Measurements from ENCODE around the gene TRAPPC12.

The TRAPPC12 gene

DNA sequence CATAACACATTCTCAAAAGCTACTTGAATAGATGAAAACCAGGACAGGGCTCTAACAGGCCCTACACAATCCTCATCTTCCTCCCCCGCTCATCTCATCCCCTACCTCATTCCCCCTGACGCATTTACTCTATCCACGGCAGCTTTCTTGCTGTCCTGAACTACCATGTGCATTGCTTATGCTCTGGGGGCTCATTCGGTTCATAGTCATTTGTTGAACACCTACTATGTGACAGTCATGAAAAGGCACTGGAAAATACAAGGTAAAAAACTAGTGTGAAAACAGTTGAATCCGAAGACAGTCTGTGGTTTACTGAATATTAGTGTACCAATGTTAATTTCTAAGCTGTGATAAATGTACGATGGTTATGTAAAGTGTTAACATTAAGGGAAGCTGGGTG is 2.7 kb upstream of the TRAPPC12 start:
- FAIRE-seq (no peak), DNase-seq (ENCODE audit: insufficient read length) (no peak)
- TF ChIP-seq POLR2A (IDR thresholded peaks at IDR 0.05; ENCODE audit: low read depth, low read length) (no peak; the same call in 1 of the 2 replicates), POLR2AphosphoS5 (IDR thresholded peaks at IDR 0.05; ENCODE audit: low read depth, low read length) (no peak), TAF1 (IDR thresholded peaks at IDR 0.05; ENCODE audit: borderline replicate concordance, low read depth, low read length) (no peak)

- no peak for DNase-seq (ENCODE audit: insufficient read length)
- TF ChIP-seq TAF1 (IDR thresholded peaks at IDR 0.05; ENCODE audit: borderline replicate concordance, low read depth, low read length) (no peak), POLR2AphosphoS5 (IDR thresholded peaks at IDR 0.05; ENCODE audit: low read depth, low read length) (no peak; the same call in 1 of the 2 replicates), POLR2A (IDR thresholded peaks at IDR 0.05; ENCODE audit: low read depth, low read length) (no peak; the same call in 1 of the 2 replicates)
- no peak for FAIRE-seq
These were observed 2.2 kb upstream of the TRAPPC12 start for GRCh38 chr2:3377279-3377611.

GRCh38 chr2:3377612-3378432 is 1.7 kb upstream of the TRAPPC12 start, which contains the start of gene EIPR1:
TSS of gene EIPR1 (minus strand) at chr2:3377818. CDS start at chr2:3377689, 129 bp downstream.
- TF ChIP-seq TAF1 (IDR thresholded peaks at IDR 0.05; ENCODE audit: borderline replicate concordance, low read depth, low read length), result peak; percentile 59; the same call in 1 of the 2 replicates
- peak; percentile 79 for TF ChIP-seq POLR2AphosphoS5 (IDR thresholded peaks at IDR 0.05; ENCODE audit: low read depth, low read length)
- peak; percentile 89; the same call in 1 of the 2 replicates for TF ChIP-seq POLR2A (IDR thresholded peaks at IDR 0.05; ENCODE audit: low read depth, low read length)
- DNase-seq (ENCODE audit: insufficient read length), result peak; percentile 90
- peak; percentile 81 for FAIRE-seq

- TF ChIP-seq POLR2AphosphoS5 (IDR thresholded peaks at IDR 0.05; ENCODE audit: low read depth, low read length) (no peak), TAF1 (IDR thresholded peaks at IDR 0.05; ENCODE audit: borderline replicate concordance, low read depth, low read length) (no peak), POLR2A (IDR thresholded peaks at IDR 0.05; ENCODE audit: low read depth, low read length) (no peak)
- FAIRE-seq (no peak), DNase-seq (ENCODE audit: insufficient read length) (no peak)
These were observed 201 bp upstream of the TRAPPC12 start for GRCh38 chr2:3379339-3379646.

GRCh38 chr2:3386448-3386958 is 7.0 kb downstream of the TRAPPC12 start:
- DNase-seq (ENCODE audit: insufficient read length) (no peak), FAIRE-seq (no peak)
- no peak for TF ChIP-seq TAF1 (IDR thresholded peaks at IDR 0.05; ENCODE audit: borderline replicate concordance, low read depth, low read length)

DNA sequence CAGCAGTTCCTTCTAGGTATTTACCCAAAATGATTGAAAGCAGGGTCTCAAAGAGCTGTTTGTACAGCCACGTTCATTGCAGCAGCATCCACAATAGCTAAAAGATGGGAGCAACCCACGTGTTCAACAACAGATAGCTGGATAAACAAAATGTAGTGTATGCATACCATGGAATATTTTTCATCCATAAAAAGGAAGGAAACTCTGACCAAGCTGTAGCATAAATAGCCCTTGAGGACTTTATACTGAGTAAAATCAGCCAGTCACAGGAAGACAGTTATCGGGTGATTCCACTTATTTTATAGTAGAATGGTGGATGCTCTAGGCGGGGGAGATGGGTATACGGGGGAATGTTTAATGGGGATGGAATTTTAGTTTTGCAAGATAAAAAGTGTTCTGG is 7.5 kb downstream of the TRAPPC12 start:
- TF ChIP-seq POLR2AphosphoS5 (IDR thresholded peaks at IDR 0.05; ENCODE audit: low read depth, low read length) (no peak), TAF1 (IDR thresholded peaks at IDR 0.05; ENCODE audit: borderline replicate concordance, low read depth, low read length) (no peak)
- no peak for DNase-seq (ENCODE audit: insufficient read length)
- FAIRE-seq, result no peak

DNA sequence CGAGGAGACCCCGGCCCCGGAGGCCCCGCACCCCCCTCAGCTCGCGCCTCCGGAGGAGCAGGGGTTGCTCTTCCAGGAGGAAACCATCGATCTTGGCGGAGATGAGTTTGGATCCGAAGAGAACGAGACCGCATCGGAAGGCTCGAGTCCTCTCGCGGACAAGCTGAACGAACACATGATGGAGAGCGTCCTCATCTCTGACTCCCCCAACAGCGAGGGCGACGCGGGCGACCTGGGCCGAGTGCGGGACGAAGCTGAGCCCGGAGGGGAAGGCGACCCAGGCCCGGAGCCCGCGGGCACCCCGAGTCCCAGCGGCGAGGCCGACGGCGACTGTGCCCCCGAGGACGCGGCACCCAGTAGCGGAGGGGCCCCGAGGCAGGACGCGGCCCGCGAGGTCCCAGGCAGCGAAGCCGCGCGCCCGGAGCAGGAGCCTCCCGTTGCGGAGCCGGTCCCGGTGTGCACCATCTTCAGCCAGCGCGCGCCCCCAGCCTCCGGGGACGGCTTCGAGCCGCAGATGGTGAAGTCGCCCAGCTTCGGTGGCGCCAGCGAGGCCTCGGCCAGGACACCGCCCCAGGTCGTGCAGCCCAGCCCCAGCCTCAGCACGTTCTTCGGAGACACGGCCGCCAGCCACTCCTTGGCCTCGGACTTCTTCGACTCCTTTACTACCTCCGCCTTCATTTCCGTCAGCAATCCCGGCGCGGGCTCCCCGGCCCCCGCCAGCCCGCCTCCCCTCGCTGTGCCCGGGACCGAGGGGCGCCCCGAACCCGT is 8.3 kb downstream of the TRAPPC12 start:
- no peak for FAIRE-seq
- no peak for TF ChIP-seq POLR2A (IDR thresholded peaks at IDR 0.05; ENCODE audit: low read depth, low read length)
- no peak for TF ChIP-seq POLR2AphosphoS5 (IDR thresholded peaks at IDR 0.05; ENCODE audit: low read depth, low read length)
- no peak for TF ChIP-seq TAF1 (IDR thresholded peaks at IDR 0.05; ENCODE audit: borderline replicate concordance, low read depth, low read length)
- DNase-seq (ENCODE audit: insufficient read length), result no peak

DNA sequence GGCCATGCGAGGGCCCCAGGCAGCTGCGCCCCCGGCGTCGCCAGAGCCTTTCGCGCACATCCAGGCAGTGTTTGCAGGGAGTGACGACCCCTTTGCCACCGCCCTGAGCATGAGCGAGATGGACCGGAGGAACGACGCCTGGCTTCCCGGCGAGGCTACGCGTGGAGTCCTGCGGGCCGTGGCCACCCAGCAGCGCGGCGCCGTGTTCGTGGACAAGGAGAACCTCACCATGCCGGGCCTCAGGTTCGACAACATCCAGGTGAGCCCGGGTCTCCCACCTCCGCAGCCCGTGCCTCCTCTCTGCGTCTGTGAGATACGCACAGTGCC is 8.9 kb downstream of the TRAPPC12 start:
- TF ChIP-seq POLR2AphosphoS5 (IDR thresholded peaks at IDR 0.05; ENCODE audit: low read depth, low read length) (no peak), POLR2A (IDR thresholded peaks at IDR 0.05; ENCODE audit: low read depth, low read length) (no peak), TAF1 (IDR thresholded peaks at IDR 0.05; ENCODE audit: borderline replicate concordance, low read depth, low read length) (no peak)
- DNase-seq (ENCODE audit: insufficient read length) (no peak), FAIRE-seq (no peak)

GRCh38 chr2:3389193-3389592 is 9.7 kb downstream of the TRAPPC12 start:
- TF ChIP-seq POLR2A (IDR thresholded peaks at IDR 0.05; ENCODE audit: low read depth, low read length) (no peak), TAF1 (IDR thresholded peaks at IDR 0.05; ENCODE audit: borderline replicate concordance, low read depth, low read length) (no peak), POLR2AphosphoS5 (IDR thresholded peaks at IDR 0.05; ENCODE audit: low read depth, low read length) (no peak)
- DNase-seq (ENCODE audit: insufficient read length) (no peak), FAIRE-seq (no peak)

GRCh38 chr2:3390041-3390440 is 10.5 kb downstream of the TRAPPC12 start:
- FAIRE-seq, result no peak
- no peak for TF ChIP-seq POLR2A (IDR thresholded peaks at IDR 0.05; ENCODE audit: low read depth, low read length)
- DNase-seq (ENCODE audit: insufficient read length), result no peak

DNA sequence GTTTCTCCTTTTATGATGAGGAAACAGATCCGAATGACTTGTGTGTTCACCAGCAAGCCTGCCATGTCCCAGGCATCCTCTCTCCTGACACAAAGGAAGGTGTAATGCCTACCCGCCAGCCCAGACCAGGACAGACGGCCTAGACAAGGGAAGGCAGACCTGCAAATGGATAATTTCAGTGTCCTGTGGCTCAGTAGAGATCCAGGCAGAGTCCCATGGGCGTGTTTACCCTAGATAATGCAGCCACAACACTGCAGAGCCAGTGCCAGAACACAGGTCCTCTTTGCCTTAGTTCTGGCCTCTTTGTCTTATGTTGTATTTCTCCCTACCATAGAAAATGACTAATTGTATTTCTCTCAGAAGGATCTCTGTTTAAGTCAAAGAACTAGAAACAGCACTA is 12.7 kb downstream of the TRAPPC12 start:
- no peak for FAIRE-seq
- TF ChIP-seq POLR2A (IDR thresholded peaks at IDR 0.05; ENCODE audit: low read depth, low read length), result no peak
- no peak for TF ChIP-seq POLR2AphosphoS5 (IDR thresholded peaks at IDR 0.05; ENCODE audit: low read depth, low read length)
- no peak for TF ChIP-seq TAF1 (IDR thresholded peaks at IDR 0.05; ENCODE audit: borderline replicate concordance, low read depth, low read length)
- no peak for DNase-seq (ENCODE audit: insufficient read length)

- FAIRE-seq (no peak), DNase-seq (ENCODE audit: insufficient read length) (no peak)
- no peak for TF ChIP-seq POLR2AphosphoS5 (IDR thresholded peaks at IDR 0.05; ENCODE audit: low read depth, low read length)
- no peak for TF ChIP-seq POLR2A (IDR thresholded peaks at IDR 0.05; ENCODE audit: low read depth, low read length)
- TF ChIP-seq TAF1 (IDR thresholded peaks at IDR 0.05; ENCODE audit: borderline replicate concordance, low read depth, low read length), result no peak
These were observed 17.5 kb downstream of the TRAPPC12 start for GRCh38 chr2:3396920-3397559.

Measured in GM12892 (cell line).